Stomach (tissue), 4 donors: Measurements from ENCODE around the gene PPP1R9B.

ENCODE experiments used
- EP300 ChIP-seq: sonication (generic); formaldehyde crosslinking; IDR thresholded peaks from one replicate; pipeline ENCODE4 v1.6.1; 2017; ENCODE audit warnings: antibody characterized with exemption
- POLR2A ChIP-seq, 4 donors: fragments of 450-650 bp; IDR thresholded peaks; one replicate each; pipeline ENCODE4 v1.6.1; 2016; ENCODE audit warnings: antibody characterized with exemption in 4 of 4, control low read depth in 2 of 4, mild to moderate bottlenecking in 1 of 4, moderate library complexity in 1 of 4
- POLR2AphosphoS5 ChIP-seq, 3 donors: sonication (generic); formaldehyde crosslinking; IDR thresholded peaks; one replicate each; pipeline ENCODE4 v1.6.1; 2016; ENCODE audit warnings: antibody characterized with exemption in 3 of 3
- TF ChIP-seq, protein P1 (sequence below), 7 experiments: fragments of 450-650 bp in 4 of 7; fragments of 200-600 bp in 3 of 7; sonication (generic) in 3 of 7; IDR thresholded peaks; one replicate each; pipeline ENCODE4 v1.5.1; 2016 to 2019; ENCODE audit warnings: antibody characterized with exemption in 7 of 7, control low read depth in 2 of 7, mild to moderate bottlenecking in 1 of 7

DNA sequence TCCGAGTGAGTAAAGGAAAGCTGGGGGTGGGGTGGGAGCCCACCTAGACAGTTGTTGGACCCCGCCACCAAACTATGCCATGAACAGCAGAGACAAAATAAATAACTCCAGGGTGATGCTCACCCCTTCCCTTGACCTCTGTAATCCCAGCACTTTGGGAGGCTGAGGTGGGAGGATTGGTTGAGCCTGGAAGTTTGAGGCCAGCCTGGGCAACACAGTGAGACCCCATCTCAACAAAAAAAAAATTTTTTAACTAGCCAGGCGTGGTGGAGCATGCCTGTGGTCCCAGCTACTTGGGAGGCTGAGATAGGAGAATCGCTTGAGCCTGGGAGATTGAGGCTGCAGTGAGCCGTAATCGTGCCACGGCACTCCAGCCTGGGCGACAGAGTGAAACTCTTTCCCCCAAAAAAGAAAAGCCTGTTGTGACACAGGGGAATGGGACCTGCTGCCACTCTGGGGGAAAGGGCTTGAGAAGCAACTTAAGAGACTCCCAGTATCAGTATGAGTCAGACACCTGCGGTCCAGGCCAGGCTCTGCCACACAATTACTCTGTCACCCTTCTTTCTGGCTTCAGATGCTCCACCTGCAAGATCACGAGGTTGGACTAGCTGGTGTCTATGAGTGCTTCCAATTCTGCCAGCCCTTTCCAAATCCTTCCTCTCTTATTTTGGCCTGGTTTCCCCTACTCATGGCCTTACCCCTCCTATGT is 20.3 kb upstream of the PPP1R9B start:
- TF ChIP-seq, protein P1, sequence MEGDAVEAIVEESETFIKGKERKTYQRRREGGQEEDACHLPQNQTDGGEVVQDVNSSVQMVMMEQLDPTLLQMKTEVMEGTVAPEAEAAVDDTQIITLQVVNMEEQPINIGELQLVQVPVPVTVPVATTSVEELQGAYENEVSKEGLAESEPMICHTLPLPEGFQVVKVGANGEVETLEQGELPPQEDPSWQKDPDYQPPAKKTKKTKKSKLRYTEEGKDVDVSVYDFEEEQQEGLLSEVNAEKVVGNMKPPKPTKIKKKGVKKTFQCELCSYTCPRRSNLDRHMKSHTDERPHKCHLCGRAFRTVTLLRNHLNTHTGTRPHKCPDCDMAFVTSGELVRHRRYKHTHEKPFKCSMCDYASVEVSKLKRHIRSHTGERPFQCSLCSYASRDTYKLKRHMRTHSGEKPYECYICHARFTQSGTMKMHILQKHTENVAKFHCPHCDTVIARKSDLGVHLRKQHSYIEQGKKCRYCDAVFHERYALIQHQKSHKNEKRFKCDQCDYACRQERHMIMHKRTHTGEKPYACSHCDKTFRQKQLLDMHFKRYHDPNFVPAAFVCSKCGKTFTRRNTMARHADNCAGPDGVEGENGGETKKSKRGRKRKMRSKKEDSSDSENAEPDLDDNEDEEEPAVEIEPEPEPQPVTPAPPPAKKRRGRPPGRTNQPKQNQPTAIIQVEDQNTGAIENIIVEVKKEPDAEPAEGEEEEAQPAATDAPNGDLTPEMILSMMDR (IDR thresholded peaks at IDR 0.05) = no peak
- TF ChIP-seq EP300 (no peak), POLR2AphosphoS5 (IDR thresholded peaks at IDR 0.05) (no peak), POLR2A (IDR thresholded peaks at IDR 0.05) (no peak)
